ENCODE measurements around the gene UBXN4. TPM values are rescaled to one million over a fixed set of nuclear protein-coding genes. Genes with fewer than 3 reads are reported as not detected.

UBXN4 gene
- total RNA-seq, 4 donors from 2014 or later, result 54.2 to 101 (median 61.3) TPM

DNA sequence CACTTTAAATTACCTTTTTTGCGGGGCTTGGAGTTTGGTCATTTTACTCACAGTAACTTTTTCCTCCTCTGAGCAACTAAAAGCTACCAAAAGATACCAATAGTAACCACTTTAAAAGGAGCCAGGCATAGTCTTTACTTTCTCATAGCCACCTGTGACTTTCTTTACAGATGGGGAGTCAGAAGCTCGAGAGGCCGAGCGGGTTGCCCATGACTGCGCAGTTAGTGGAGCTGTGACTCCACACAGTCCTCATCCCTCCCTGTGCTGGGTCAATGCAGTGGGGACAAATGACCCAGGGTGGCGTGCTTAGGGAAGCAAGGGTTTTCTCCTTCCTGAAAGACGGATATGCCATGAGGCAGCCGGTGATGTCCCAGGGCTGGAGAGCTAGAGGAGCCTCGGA lies 83.5 kb downstream of the UBXN4 start:
- H3K27me3 ChIP-seq, result no peaks in the 10 kb centered on the region
- 80 to 81% methylated on average over 5 to 9 of the region's 9 CpGs for WGBS, 2 donors (ENCODE audit: low coverage in 1 of 2)
- H3K9me3 ChIP-seq, result peaks cover 0 to 4% of the 10 kb centered on the region in 2 donors
- intact Hi-C loops (cut with DNase I; ENCODE audit: low total_unique reads) (no loop called here), in situ Hi-C loops (cut with MboI; ENCODE audit: low pct_ligation_motif_present in 1 of 4, low pct_unique_long_range_greater_than_20kb in 1 of 4, low sequenced_read_pairs in 3 of 4) (no loop called here)
- H3K27ac ChIP-seq, result peak overlapping the region in 1 of 4 donors; percentile 22
- DNase-seq, result no peak
- no peaks in the 10 kb centered on the region for H3K36me3 ChIP-seq
- TF ChIP-seq EP300 (IDR thresholded peaks at IDR 0.05; ENCODE audit: low read depth) (no peak), POLR2A (IDR thresholded peaks at IDR 0.05) (no peak)
- H3K4me3 ChIP-seq, result no peak overlapping the region
- peaks cover 0 to 3% (median 0%) of the 10 kb centered on the region in 4 donors for H3K4me1 ChIP-seq

DNA sequence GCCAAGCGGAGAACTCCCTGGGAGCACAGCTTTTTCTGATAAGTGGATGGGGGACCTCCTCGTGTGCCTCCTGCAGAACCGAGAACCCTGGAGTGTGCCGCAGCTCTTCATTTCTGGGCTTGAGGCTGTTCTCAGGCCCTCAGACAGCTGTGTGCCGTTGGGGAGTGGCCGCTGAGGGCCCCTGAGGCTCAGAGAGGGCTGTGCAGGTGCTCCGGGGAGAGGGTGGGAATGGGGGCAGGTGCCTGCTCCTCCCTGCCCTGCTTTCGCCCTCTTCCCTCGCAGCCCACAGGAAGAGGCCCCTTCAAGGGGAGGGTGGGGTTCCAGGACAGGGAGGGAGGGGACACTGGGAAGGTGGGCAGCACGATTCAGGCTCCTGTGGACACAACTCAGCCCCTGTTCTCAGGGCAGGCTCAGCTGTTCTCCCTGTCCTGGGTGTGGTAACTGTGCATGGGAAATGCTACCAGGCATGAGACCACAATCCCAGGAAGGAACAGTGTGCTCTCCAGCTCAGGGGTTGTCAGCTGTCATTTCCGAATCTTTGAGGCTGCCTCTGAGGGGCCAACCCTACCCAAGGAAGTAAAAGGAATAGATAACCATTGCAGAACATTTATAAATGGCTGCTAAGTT lies 84.0 kb downstream of the UBXN4 start:
- Histone ChIP-seq H3K27me3 (no peaks in the 10 kb centered on the region), H3K4me3 (no peak overlapping the region), H3K4me1 (peaks cover 0 to 3% (median 0%) of the 10 kb centered on the region in 4 donors), H3K36me3 (no peaks in the 10 kb centered on the region), H3K9me3 (peaks cover 0 to 4% of the 10 kb centered on the region in 2 donors), H3K27ac (peak overlapping the region in 1 of 4 donors; percentile 22)
- TF ChIP-seq POLR2AphosphoS5 (IDR thresholded peaks at IDR 0.05) (no peak), EP300 (IDR thresholded peaks at IDR 0.05; ENCODE audit: low read depth) (no peak), POLR2A (IDR thresholded peaks at IDR 0.05) (no peak)
- TF ChIP-seq, protein P1, sequence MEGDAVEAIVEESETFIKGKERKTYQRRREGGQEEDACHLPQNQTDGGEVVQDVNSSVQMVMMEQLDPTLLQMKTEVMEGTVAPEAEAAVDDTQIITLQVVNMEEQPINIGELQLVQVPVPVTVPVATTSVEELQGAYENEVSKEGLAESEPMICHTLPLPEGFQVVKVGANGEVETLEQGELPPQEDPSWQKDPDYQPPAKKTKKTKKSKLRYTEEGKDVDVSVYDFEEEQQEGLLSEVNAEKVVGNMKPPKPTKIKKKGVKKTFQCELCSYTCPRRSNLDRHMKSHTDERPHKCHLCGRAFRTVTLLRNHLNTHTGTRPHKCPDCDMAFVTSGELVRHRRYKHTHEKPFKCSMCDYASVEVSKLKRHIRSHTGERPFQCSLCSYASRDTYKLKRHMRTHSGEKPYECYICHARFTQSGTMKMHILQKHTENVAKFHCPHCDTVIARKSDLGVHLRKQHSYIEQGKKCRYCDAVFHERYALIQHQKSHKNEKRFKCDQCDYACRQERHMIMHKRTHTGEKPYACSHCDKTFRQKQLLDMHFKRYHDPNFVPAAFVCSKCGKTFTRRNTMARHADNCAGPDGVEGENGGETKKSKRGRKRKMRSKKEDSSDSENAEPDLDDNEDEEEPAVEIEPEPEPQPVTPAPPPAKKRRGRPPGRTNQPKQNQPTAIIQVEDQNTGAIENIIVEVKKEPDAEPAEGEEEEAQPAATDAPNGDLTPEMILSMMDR (IDR thresholded peaks at IDR 0.05), result no peak
- peak; percentile 40 for DNase-seq
- intact Hi-C loops (cut with DNase I; ENCODE audit: low total_unique reads) (no loop called here), in situ Hi-C loops (cut with MboI; ENCODE audit: low pct_ligation_motif_present in 1 of 4, low pct_unique_long_range_greater_than_20kb in 1 of 4, low sequenced_read_pairs in 3 of 4) (no loop called here)
- WGBS, 2 donors (ENCODE audit: low coverage in 1 of 2), result 31% methylated on average over 8 of the region's 11 CpGs; no CpG with 5 or more reads in 1 of the 2 donors

DNA sequence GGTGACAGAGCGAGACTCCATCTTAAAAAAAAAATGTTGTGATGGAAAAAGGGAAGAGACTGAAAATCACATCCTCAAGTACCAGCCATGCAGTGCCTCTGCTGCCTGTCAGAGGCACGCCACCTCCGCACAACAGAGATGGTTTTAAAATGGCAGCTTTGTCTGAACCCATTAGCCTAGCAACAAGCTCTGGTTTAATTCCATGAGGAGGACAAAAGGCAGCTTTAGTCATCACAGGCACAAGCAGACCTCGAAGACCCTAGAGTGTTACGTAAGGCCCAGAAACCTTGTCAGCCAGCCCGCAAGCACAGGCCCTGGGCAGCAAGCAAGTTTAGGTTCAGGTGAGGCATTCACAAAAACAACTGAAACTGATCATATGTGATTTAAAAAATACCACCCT lies 84.9 kb downstream of the UBXN4 start:
- in situ Hi-C loops (cut with MboI; ENCODE audit: low pct_ligation_motif_present in 1 of 4, low pct_unique_long_range_greater_than_20kb in 1 of 4, low sequenced_read_pairs in 3 of 4) (no loop called here), intact Hi-C loops (cut with DNase I; ENCODE audit: low total_unique reads) (no loop called here)
- Histone ChIP-seq H3K4me1 (peaks cover 0 to 4% (median 2%) of the 10 kb centered on the region in 4 donors), H3K27ac (no peak overlapping the region), H3K4me3 (no peak overlapping the region), H3K27me3 (no peaks in the 10 kb centered on the region), H3K9me3 (peaks cover 0 to 4% of the 10 kb centered on the region in 2 donors), H3K36me3 (no peaks in the 10 kb centered on the region)
- no peak for TF ChIP-seq EP300 (IDR thresholded peaks at IDR 0.05; ENCODE audit: low read depth)
- TF ChIP-seq POLR2A (IDR thresholded peaks at IDR 0.05), result no peak
- no peak for TF ChIP-seq POLR2AphosphoS5 (IDR thresholded peaks at IDR 0.05)
- TF ChIP-seq, protein P1 (IDR thresholded peaks at IDR 0.05), result no peak
- no peak for DNase-seq
- WGBS, 2 donors (ENCODE audit: low coverage in 1 of 2), result 92 to 100% methylated on average over 1 to 6 of the region's 6 CpGs

DNA sequence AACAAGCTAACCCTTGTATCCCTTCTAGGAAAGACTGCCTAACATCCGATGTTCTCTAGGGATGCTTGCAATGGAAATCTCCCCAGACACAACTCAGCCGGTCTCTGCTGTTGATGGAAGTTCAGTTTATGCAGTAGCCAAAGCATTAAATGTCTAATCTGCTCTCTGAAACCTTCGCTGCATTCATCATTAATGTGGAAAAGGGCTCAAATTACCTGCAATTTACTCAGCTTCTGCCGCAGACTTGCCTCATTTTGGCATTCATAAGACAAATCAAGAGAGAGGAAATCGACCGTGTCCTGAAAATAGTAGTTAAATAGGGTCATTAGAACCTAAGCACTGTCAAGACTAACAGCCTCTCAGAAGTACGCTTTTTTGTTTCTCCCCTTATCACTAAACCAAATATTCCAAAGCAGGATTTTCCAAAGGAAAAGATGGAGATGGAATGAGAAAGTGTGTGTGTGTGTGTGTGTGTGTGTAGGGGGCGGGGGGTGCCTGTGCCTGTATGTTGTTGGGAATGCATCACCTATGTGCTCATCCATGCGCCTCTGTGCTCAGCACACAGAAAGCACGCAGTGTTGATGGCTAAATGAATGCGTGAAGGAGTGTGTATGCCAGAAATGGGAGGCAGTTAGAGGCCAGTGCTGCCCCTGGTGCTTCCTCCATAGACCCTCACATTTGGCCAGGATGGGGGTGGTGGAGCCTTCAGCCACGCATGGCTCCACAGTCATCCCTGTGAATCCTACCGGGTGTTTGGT lies 87.9 kb downstream of the UBXN4 start:
- in situ Hi-C loops (cut with MboI; ENCODE audit: low pct_ligation_motif_present in 1 of 4, low pct_unique_long_range_greater_than_20kb in 1 of 4, low sequenced_read_pairs in 3 of 4) (no loop called here), intact Hi-C loops (cut with DNase I; ENCODE audit: low total_unique reads) (no loop called here)
- no peaks in the 10 kb centered on the region for H3K27me3 ChIP-seq
- peaks cover 0 to 4% (median 2%) of the 10 kb centered on the region in 4 donors for H3K4me1 ChIP-seq
- H3K36me3 ChIP-seq, result no peaks in the 10 kb centered on the region
- DNase-seq, result no peak
- no peak for TF ChIP-seq POLR2A (IDR thresholded peaks at IDR 0.05)
- TF ChIP-seq EP300 (IDR thresholded peaks at IDR 0.05; ENCODE audit: low read depth), result no peak
- TF ChIP-seq POLR2AphosphoS5 (IDR thresholded peaks at IDR 0.05), result no peak
- TF ChIP-seq, protein P1 (IDR thresholded peaks at IDR 0.05), result no peak
- no peaks in the 10 kb centered on the region for H3K9me3 ChIP-seq
- WGBS, 2 donors (ENCODE audit: low coverage in 1 of 2), result 90 to 92% methylated on average over 6 to 13 of the region's 13 CpGs
- no peak overlapping the region for H3K27ac ChIP-seq
- no peak overlapping the region for H3K4me3 ChIP-seq
